ENCODE results near the gene BAMBI. TPM values are rescaled to one million over a fixed set of nuclear protein-coding genes. Genes with fewer than 3 reads are reported as not detected.
"Not testable (repeated sequence)": the region's sequence is repeated elsewhere in the genome, so short reads cannot be mapped to it uniquely, and the experiment has no call there.

BAMBI gene, protein sequence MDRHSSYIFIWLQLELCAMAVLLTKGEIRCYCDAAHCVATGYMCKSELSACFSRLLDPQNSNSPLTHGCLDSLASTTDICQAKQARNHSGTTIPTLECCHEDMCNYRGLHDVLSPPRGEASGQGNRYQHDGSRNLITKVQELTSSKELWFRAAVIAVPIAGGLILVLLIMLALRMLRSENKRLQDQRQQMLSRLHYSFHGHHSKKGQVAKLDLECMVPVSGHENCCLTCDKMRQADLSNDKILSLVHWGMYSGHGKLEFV
- 10.4 and 12.0 TPM in 2 replicates for total RNA-seq

DNA sequence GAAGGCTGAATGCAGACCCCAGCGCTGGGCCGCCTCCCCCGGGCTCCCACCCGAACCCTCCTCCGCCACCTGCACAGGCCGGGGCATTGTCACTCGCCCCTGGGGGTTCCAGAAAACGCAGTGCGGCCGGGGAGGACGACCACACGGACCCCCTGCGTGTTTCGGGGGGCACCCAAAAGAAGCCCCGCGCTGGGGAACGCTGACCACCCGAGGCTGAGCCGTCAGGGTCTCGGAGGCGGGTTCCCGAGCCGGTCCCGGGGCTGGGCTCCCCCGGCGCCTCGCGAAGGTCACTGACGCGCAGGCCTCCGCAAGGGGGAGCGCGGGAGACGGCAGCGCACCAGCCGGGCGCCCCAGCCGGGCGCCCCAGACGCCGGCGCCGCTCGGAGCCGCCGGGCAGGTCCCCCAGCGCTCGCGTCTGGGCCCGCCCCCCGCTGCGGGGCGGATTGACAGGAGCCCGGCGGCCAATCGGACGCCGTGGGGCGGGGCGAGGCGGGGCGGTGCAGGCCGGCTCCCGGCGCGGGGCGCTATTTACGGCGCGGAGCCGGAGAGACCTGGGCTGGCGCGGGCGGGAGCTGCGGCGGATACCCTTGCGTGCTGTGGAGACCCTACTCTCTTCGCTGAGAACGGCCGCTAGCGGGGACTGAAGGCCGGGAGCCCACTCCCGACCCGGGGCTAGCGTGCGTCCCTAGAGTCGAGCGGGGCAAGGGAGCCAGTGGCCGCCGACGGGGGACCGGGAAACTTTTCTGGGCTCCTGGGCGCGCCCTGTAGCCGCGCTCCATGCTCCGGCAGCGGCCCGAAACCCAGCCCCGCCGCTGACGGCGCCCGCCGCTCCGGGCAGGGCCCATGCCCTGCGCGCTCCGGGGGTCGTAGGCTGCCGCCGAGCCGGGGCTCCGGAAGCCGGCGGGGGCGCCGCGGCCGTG, at the start of gene BAMBI:
Gene BAMBI (plus strand): TSS at position 554 of the 920 bp plus-strand sequence. CDS start 377 bp downstream, outside the sequence.
- DNase-seq (ENCODE audit: low read depth), result peak; percentile 68

DNA sequence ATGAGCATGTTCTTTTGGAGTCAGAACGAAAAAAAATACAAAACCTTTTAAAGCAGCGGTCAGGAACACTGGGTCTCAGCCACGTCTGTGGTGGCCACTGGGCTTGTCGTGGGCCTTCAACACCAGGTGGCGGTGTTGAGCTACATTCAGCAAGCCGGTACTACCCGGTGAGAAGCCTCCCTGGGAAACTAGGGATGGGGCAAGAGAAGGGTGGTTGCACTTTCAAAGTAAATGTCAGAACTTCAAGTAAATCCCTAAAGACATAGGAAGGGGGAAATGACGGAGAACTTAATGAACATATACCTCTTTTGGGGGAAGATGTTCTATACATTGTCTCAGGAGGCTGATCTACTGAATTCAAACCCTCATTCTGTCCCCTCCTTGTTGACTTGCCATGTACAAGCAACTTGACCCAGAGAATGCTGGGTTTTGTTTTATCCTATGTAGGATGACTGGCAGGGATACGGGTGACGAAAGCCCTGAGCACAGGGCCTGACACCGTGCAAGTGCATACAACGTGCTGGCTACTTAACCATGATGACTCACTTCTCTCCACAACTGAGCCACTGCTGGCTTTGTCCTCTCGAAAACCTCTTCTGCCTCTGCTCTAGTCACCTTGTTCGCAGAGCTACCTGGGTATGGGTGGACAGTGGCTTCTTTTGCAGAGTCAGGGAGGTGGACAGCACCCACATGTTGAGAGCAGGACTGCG, 49.0 kb upstream of the BAMBI start:
- DNase-seq (ENCODE audit: low read depth), result peak; percentile 67

DNA sequence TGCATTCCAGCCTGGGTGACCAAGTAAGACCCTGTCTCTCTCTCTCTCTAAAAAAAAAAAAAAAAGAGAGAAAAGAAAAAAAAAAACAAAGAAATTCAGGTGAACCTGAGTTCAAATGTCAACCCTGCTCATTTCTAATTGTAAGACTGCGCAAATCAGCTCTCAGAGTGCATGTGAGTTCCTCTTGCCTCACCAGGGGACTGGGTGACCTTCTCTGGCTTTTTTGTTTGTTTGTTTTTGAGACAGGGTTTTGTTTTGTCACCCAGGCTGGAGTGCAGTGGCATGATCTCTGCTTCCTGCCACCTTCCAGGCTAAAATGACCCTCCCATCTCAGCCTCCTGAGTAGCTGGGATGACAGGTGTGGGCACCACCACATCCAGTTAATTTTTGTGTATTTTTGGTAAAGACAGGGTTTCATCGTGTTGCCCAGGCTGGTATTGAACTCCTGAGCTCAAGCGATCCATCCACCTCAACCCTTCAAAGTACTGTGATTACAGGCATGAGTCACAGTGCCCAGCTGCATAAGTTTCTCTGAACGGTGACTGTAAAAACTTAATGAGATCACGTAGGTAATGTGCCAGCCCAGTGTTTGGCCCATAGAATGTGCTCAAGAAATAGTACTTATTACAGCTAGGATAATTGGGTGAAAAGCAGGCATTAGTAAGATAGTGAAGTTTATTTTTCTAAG, 45.3 kb upstream of the BAMBI start:
- DNase-seq (ENCODE audit: low read depth), result peak; percentile 84

DNA sequence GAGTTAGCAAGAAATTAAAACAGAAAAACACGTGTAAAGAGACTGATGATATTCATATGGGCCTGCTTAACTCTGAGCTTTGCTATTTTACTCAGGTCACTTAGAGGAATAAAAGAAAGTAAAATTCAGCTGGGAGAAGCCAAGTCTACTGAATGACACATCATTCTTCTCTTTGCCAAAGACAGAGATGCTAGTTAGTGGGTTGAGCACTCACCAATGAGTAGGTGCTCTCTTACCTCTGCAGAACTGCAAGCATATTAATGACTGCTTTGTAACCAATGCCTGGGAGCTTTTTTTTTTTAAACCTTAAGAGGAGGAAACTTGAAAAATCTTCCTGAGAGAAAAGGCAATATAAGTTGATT, 44.8 kb upstream of the BAMBI start:
- DNase-seq (ENCODE audit: low read depth), result peak; percentile 58

DNA sequence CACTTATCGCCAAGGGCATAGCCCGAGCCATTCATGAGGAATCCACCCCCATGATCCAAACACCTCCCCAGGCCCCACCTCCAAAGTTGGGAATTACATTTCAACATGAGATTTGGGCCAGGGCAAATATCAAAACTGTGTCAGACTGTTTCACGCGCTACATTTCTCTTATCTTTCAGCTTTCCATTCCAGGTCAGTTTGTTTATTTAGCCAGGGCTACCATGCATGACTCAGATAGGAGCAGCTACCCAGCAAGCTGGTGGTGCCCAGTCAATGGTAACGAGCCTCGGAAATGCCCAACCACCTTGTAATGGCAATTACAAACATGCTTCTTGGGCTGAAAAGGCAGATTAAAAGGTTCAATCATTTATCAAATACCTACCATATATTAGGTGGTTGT, 43.6 kb upstream of the BAMBI start:
- peak; percentile 86 for DNase-seq (ENCODE audit: low read depth)

DNA sequence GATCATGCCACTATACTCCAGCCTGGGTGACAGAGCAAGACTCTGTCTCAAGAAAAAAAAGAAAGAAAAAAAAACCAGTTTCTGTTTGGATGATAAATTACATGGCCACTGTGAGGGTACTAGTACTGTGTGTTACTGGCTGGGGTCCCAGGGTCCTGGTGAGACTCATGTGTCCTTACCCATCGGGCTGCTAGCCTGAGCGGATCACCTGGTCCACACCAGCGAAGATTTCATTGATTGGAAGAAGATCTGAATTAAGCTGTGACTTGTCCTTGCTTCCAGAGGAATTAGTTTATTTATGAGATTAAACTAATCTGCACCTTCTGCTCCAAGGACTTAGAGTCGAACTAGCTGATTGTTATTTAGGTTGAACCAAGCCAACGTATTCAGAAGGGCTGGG, 40.0 kb upstream of the BAMBI start:
- no peak for DNase-seq (ENCODE audit: low read depth)

DNA sequence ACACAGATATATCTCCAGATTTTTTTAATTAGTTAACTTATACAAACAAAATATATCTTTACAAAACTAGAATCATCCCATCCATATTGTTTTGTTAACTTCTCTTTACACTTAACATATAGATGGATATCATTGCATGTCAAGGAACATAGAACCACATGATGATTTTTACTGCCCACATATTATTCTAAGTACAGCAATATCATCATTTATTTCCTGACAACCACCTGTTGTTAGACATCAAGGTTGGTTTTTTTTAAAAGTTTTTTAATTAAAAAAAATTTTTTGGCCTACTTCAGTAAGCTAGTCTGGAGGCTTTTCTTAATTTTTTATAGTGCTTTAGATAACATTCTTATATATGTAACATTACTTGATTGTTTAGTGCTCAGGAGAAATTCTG, 38.9 kb upstream of the BAMBI start:
- no peak for DNase-seq (ENCODE audit: low read depth)

DNA sequence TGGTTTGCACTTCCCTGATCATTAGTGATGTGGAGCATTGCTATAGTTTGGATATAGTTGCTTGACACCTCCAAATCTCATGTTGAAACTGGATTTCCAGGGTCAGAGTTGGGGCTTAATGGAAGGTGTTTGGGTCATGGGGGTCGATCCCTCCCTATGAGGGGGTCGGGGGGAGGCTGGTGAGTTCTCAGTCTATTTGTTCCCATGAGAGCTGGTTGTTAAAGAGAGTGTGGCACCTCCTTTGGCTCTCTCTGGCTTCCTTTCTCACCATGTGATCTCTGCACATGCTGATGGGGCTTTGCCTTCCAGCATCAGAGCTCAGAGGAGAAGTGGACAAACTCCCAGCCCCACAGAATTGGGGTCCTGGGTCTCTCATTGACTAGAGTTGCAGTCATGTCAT, 36.8 kb upstream of the BAMBI start:
- DNase-seq (ENCODE audit: low read depth), result no peak

DNA sequence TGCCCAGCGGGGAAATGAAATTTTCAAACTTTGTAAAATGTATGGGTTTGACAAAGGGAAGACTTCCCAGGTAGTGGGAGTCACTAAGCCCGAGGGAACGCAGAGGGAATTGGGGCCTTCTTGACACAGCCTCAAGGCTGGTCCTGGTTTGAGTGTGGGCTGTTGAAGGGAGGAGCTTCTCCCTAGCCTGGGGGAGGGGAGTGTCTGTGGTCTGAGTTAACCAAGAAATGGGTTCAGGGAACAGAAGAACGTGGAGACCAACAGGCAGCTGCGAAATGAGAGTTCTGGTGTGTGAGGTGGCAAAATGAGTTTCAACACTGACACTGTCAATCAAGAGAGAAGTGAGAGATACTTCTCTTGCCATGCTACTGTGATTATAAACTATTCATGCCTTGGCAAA, 32.7 kb upstream of the BAMBI start:
- DNase-seq (ENCODE audit: low read depth), result no peak

DNA sequence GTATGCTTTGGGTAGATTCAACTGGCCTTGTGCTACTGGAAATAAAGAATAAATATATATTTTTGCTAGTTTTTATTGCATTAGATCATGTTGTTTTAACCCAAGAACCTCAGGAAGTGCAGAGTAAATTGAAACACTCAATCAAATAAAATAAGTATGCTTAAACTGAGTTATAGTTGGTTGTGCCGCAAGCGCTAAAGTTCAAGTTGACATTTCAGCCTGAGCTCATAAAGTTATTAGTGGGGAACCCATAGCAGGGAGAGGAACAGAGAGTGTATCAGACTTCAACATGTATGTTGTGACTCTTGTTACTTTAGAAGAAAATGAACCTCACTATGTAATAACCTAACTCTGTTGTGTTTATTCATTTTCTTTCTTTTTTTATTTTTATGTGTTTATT, 25.2 kb upstream of the BAMBI start:
- DNase-seq (ENCODE audit: low read depth), result no peak

DNA sequence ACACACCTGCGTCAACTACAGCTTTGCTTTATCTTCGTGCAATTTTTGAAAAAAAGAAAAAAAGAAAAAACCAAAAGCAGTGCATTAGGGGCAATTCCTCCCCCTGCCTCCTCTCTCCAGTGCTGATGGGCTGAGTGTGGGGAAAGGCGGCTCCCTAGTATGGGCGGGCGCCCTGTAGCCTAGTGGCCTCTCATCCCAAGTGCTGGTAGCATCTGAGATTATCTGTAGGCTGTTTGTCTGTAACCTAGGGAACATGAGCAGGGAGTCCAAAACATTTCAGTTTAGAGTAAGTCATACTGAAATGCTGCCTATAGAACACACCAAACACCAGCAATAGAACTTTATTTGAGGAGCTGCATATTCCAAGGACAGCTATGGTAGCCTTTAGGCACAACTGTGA, 24.6 kb upstream of the BAMBI start:
- no peak for DNase-seq (ENCODE audit: low read depth)

DNA sequence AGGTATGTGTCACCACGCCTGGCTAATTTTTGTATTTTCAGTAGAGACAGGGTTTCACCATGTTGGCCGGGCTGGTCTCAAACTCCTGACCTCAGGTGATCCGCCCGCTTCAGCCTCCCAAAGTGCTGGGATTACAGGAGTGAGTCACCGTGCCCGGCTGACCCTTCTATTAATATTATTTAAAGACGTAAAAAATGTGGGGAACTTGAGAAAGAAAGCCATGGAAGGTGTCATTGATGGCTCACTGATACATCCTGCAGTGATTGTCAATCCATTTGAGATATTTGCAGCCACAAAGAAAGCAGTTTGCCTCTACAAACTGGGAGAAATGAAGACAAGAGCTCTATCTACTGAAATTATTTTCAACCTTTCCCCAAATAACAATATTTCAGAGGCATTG, 18.5 kb upstream of the BAMBI start:
- not testable (repeated sequence) for DNase-seq (ENCODE audit: low read depth)

DNA sequence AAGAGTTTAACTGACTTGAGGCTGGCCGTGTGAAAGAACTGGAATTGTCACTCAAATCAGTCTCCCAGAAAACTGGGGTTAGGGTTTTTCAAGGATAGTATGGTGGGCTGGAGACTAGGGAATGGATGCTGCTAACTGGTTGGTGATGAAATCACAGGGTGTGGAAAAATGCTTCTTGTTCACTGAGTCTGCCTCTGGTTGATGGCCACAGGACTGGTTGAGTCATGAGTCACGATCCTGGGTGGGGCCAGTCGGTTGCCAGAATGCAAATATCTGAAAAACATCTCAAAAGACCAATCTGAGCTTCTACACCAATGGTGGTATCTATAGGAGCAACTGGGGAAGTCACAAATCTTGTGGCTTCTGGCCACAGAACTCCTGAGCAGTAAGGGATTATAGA, 16.3 kb upstream of the BAMBI start:
- peak; percentile 84 for DNase-seq (ENCODE audit: low read depth)

DNA sequence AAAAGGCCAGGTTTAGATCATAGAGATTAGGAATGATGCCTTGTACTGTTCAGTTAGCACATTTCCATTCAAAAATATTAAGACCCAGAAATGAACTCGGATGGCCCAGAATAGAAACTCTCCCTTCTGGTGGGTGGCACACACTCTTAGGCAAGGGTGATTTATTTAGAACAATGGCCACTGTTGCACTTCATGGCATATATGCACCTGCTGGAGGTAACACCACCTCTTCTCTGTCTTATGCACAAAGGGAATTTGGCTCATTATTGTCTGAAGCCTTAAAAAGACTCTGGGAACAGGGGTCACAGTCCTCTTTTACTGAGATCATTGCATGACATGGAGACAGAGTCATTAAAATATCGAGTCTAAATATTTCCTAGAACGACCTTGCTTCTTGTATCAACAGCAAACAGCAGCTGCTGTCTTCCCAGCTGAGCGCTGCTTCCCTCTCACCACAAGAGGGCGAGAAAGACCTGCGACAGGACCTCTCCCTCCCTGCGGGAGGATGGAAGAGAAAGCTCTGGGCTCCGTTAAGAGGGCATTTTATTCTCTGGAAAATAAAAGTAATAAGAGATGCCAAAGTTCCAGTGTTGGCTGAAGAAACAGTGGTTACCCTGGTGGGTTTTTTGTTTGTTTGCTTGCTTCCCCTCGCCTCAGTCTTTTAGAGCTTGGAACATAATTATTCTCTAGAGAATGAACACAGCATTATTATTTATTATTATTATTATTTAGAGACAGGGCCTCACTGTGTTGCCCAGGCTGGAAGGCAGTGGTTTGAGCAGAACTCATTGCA, 13.5 kb upstream of the BAMBI start:
- DNase-seq (ENCODE audit: low read depth), result peak; percentile 73

DNA sequence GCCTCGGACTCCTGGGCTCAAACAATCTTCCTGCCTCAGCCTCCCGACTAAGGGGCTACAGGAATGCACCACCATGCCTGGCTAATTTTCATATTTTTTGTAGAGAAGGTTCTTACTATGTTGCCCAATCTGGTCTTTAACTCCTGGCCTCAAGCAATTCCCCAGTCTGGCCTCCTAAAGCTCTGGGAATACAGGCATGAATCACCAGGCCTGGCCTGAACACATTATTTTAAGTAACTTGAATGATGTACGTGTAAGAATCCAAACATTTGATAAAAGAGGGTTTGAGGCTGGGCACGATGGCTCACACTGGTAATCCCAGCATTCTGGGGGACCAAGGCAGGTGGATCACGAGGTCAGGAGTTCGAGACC, 13.0 kb upstream of the BAMBI start:
- DNase-seq (ENCODE audit: low read depth), result no peak

DNA sequence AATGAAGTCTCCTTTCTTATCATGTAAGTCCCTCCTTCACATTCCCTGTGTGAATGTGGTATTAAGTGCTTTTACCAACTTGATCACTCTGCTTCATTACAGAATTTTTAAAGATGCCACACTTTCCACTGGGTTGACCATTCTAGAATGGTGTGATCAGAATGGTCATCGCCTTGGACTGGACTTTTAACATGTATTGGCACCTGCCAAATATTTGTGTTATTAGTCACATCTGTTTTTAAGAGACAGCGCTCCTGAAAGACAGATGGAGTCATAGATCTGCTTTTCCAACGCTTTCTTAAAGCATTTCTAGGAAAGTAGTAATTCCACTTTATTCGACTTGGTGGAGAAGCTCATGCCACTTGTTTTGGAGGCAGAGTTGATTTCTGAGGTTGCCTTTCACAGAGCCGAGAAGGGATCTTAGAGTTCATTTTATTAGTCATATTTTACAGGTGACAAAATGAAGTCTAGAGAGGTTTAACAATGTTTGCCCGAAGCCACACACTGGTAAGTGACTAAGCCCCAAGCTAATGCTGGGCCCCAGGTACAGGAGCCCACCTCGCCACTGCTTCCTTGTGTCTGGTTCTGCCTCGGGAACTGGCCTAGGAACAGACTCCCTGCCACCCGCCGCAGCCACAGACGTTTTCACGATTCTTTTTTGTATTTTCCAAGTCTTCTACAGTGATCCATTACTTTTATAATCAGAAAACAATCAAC, 10.4 kb upstream of the BAMBI start:
- DNase-seq (ENCODE audit: low read depth), result no peak

DNA sequence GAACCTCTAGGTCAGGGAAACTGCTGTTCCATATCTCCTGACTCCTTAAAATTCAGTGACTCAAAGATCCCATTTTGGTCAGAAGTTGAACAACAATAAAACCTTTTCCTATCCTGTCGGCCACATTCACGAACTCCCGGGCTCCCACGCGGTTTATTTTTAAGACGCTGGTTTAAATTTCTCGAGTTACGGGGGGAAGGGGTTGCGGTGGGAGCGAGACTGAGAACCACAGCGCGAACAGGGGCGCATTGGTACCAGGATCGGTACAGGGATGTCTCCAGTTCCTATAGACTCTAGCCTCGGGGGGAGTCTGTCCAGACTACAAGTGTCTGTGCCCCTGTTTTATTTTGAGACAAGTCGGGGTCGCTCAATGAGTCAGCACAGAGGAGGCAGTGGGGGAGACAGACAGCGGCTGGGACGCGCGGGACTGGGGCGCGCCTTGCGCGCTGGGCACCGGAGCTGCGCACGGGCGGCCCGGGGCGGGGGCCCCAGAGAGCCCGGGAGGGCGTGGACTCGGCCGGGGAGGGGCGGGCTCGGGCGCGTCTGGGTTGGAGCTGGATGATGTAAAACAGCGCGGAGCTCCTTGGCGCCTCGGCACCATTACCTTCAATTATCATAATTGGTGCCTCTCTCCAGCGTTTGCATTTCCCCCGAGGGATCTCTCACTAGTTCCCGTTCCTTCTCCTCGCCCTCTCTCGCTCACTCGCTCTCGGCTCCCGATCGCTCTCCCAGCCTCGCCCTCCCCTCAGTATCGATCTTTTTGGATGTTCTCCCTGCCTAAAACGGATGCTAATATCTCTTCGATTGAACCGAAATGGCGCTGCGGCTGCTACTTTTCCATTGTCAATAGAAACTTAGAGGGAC, 8.7 kb upstream of the BAMBI start:
- DNase-seq (ENCODE audit: low read depth), result peak; percentile 53

DNA sequence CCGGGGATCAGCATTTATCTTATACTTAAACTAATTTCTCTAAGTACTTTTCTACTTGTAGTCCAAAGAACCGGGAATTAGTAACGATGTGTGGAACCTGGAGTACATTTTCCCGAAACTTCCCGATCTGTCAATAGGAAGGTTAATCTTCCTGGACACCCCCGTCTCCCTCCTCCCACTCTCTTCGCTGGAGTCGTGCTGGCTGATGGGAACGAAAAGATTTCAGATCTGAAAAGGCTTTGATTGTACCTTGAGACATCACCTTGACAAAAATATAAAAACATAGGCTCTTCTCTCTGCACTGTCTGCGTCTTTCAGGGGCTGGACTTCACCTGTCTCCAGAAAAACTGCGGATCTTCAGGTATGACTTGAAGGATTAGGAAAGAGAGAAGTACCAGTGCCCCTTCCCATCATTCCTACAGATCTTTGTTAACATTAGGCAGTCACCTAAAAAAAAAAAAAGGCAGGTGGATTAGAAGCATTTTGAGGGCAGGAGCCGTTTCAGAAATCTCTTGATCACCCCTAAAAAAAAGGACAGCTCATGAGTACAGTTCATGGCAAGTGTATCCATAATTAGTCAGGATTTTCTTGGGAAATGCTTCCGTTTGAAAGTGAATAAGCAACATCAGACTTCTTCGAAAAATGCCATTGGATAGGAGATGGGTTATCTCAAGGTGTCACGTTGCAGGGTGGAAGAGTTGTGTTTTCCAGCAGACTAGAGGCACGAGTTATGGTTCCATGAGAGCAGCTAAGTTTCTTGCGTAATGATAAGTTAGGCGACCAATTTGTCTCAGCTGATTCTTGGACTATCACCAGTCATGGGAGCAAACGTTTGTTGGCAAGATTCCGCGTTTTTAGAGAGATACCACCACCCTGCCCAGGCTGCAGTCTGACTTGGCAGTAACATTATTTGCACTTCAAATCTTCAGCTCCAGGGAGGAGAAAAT, 7.8 kb upstream of the BAMBI start:
- no peak for DNase-seq (ENCODE audit: low read depth)
